HepG2 (cell line): Measurements from ENCODE around the gene VAC14. TPM values are rescaled to one million over a fixed set of nuclear protein-coding genes. Genes with fewer than 3 reads are reported as not detected.

Experiments
- CREBL2 ChIP-seq: sonication (generic); formaldehyde crosslinking; IDR thresholded peaks from 2 replicates; pipeline ENCODE4 v1.8.1; 2023; ENCODE audit warnings: missing genetic modification reagents, mild to moderate bottlenecking, borderline replicate concordance
- STAT6 ChIP-seq: sonication (generic); formaldehyde crosslinking; IDR thresholded peaks from 2 replicates; pipeline ENCODE4 v1.4.0; 2020; ENCODE audit warnings: missing genetic modification reagents, mild to moderate bottlenecking, borderline replicate concordance
- TFE3 ChIP-seq: IDR thresholded peaks from 2 replicates; pipeline ENCODE4 v1.6.1; 2016
- THAP11 ChIP-seq: IDR thresholded peaks from 2 replicates; pipeline ENCODE4 v1.6.1; 2016; ENCODE audit warnings: missing biosample characterization, missing genetic modification reagents
- ZNF407 ChIP-seq: sonication (generic); formaldehyde crosslinking; IDR thresholded peaks from one replicate; pipeline ENCODE4 v1.5.1; 2020; ENCODE audit warnings: mild to moderate bottlenecking, missing genetic modification reagents; ENCODE audit errors: not compliant biosample characterization
- ZNF770 ChIP-seq: sonication (generic); formaldehyde crosslinking; IDR thresholded peaks from 2 replicates; pipeline ENCODE4 v1.5.0; 2020; ENCODE audit warnings: mild to moderate bottlenecking, missing genetic modification reagents
- polyA plus RNA-seq, 8 experiments: library from polyadenylated mRNA; depleted of rRNA in 3 of 8; stranded (reverse) in 7 of 8; unstranded in 1 of 8; fragments of >200 nt; fragmentation: Illumina TruSeq in 4 of 8; extraction: Trizol in 4 of 8; gene quantifications; 2 replicates each; pipeline versions ENCODE4 v1.2.1 to v1.2.3, GENCODE V29; 2011 to 2016; ENCODE audit warnings: low read depth in 4 of 8, missing spikeins in 1 of 8, mixed read lengths in 1 of 8; ENCODE audit not compliant: insufficient read depth in 1 of 8
- total RNA-seq, 5 experiments: library from RNA; depleted of rRNA; stranded (reverse); fragments of >200 nt; fragmentation: Illumina TruSeq; extraction: Trizol; gene quantifications; 2 replicates each; pipeline ENCODE4 v1.2.3, GENCODE V29; 2016; ENCODE audit warnings: low read depth in 1 of 5

The VAC14 gene
- total and polyA plus RNA-seq, 2 of the 13 experiments (the other 11 are each of a cell fraction or from before 2014, with no cell fraction given) = 23.5 to 24.6 TPM

GRCh38 chr16:70725024-70725911, 75.7 kb downstream of the VAC14 start (continued):
- TF ChIP-seq ZNF407 (CRISPR knock-in tag) (no peak), STAT6 (CRISPR knock-in tag) (peak; percentile 95; the same call in 1 of the 2 replicates), ZNF770 (no peak; the same call in 1 of the 2 replicates), THAP11 (CRISPR knock-in tag) (peak; percentile 56), CREBL2 (CRISPR knock-in tag) (no peak; the same call in 1 of the 2 replicates), TFE3 (CRISPR knock-in tag) (peak; percentile 94)
